ENCODE data around the gene KIAA0753.

KIAA0753 gene

DNA sequence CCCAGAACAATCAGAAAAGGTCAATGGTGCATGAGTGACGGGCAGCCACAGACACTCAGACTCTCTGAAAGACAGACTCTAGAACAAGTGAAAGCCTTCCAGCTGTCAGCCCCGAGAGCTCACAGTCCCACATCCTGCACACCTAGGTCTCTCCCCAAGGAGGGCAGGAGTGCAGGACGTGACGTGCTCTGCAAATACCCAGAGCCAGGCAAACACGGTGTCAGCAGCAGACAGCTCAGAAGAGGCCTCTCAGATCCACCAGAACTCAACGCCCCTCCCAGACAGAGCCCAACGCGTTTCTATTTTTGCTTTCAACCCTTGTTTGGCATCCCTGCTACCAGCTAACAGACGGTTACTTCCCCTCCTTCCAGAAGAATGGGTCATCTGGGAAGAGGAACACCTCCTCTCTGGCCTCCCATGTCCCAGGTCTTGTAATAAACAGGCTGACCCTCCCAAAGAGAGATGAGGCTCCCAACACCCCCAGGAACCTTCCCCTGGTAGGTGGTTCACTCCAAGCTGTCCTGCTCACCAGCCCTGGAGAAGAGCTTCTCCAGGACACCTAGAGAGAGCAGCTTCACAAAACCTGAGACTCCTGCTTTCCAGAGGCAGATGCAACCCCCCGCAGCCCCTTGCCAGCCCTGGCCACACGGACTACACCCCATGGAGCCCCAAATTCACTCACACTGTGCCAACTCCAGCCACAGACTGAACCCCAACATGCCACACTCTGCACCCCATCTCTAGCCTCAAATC, 91.8 kb downstream of the KIAA0753 start:
- DNase-seq (ENCODE audit: low read depth, low spot score): no peak

- no peak for DNase-seq (ENCODE audit: low read depth, low spot score)
Measured at GRCh38 chr17:6548034-6548433, 92.5 kb downstream of the KIAA0753 start.

GRCh38 chr17:6547336-6547735, 93.2 kb downstream of the KIAA0753 start:
- no peak for DNase-seq (ENCODE audit: low read depth, low spot score)

- DNase-seq (ENCODE audit: low read depth, low spot score): no peak
Measured at GRCh38 chr17:6546069-6546718, 94.3 kb downstream of the KIAA0753 start.

DNA sequence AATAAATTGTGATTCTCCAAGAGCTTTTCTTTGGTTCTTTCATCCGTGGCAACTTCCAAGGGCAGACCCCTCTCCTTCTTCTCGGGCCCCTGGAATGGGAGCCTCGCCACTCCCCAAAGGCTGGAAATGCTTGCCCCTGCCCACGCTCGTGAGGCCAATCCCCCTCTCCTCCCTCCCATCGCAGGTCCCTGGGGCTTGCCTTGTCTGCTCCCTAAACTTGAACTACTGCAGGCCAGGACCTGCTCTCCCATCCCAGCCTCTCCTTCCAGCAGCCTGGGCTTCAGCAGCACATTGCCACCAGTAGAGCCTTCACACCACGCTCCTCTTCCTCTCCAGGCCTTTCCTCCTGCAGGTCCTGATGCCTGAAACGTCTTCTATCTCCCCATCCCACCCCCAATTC, 95.2 kb downstream of the KIAA0753 start:
- DNase-seq (ENCODE audit: low read depth, low spot score): no peak

DNA sequence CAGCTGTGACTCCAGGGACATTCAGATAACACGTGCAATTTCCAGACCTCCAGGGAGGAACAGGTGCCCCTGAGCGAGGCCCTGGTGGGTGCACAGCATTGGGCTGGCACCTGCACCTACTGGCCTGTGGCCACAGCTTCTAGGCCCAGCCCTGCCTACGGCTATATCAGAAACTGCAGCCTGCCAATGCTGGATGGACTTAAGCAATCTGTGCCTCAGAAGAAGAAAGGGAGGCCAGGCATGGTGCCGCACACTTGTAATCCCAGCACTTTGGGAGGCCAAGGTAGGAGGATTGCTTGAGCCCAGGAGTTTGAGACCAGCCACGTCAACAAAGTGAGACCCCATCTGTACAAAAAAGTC, 96.5 kb downstream of the KIAA0753 start:
- no peak for DNase-seq (ENCODE audit: low read depth, low spot score)

DNA sequence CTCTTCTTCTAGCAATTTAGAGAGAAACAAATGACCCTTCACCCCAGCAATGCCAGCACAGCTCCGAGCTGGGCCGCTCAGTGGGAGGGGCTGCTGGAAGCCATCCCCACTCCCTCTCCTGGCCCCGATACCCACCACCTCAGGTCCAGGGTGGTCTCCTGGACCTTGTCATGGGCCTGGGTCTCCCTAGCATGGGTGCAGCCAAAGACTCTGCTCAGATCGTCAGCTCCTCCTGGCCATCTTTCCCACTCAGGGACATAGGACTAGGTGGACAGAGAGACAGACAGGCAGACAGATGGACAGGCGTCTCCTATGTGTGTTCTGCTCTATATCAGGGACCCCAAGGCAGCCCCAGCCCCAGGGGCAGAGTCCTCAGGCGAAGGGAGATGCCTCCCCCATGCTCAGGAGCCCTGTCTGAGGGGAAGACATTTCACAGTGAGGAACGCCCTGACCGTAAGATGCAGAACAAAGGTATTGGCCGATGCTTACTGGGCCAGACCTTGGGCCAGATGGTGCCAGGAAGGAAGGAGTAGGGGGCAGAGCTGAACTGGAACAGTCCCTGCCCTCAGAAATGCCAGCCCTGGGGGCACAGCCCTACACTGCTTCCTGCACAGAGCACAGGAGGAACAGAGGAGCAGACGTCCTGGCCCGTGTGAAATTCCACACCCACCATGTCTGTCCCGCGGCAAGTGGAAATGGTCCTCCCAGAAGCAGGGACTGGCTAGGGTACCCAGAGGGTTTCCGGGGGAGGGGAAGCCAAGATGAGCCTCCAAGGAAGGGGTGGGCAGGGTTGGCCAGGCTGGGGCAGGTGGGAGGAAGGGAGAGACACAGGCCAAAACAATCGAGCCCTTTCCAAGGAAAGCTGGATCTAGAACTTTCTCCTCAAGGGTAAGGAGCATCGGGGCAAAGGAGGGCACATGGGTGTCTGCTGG, 97.2 kb downstream of the KIAA0753 start:
- no peak for DNase-seq (ENCODE audit: low read depth, low spot score)

GRCh38 chr17:6542577-6542976, 97.9 kb downstream of the KIAA0753 start:
- DNase-seq (ENCODE audit: low read depth, low spot score): no peak

DNA sequence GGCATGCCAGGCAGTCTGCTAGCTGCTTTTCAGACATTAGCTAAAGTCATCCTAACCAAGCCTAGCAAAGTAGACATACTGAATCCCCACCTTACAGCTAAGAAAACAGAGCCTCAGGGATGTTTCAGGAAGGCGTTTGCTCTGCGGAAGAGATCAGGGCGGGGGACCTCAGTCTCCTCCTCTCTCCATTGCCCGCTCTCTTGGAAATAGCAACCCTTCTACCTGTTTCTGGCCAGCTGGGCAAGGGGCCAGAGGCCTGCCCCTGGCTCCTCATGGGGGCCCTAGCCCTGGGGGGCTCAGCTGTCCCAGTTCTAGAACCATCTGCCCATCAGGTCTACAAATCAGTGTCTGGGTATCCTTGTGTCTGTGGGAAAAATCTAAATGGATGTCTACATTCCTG, 98.6 kb downstream of the KIAA0753 start:
- no peak for DNase-seq (ENCODE audit: low read depth, low spot score)

- DNase-seq (ENCODE audit: low read depth, low spot score): no peak
Measured at GRCh38 chr17:6539871-6540270, 100.6 kb downstream of the KIAA0753 start.

DNA sequence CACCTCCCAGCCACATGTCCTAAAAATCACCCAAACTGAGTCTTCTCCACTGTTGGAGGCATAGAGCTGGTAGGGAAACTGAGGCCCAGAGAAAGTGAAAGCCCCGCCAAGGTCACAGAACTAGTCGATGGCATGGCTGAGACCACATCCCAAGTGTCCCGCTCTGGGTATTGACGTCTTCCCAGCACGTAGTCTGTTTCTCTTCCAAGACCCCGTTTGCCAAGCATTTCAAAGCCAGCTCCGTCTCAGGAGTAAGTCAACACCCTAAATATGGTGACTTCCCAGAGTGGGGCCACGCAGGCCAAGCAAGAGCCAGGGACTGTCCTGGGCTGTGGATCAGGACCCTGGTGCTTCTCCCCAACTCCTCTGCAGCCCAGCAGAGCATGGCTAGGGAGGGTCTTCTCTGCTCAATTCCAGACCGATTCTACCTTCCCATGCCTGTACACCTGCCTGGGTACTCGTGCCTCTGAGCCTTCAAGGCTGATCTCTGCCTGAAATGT, 103.9 kb downstream of the KIAA0753 start:
- no peak for DNase-seq (ENCODE audit: low read depth, low spot score)

GRCh38 chr17:6536053-6536452, 104.5 kb downstream of the KIAA0753 start:
- no peak for DNase-seq (ENCODE audit: low read depth, low spot score)

DNA sequence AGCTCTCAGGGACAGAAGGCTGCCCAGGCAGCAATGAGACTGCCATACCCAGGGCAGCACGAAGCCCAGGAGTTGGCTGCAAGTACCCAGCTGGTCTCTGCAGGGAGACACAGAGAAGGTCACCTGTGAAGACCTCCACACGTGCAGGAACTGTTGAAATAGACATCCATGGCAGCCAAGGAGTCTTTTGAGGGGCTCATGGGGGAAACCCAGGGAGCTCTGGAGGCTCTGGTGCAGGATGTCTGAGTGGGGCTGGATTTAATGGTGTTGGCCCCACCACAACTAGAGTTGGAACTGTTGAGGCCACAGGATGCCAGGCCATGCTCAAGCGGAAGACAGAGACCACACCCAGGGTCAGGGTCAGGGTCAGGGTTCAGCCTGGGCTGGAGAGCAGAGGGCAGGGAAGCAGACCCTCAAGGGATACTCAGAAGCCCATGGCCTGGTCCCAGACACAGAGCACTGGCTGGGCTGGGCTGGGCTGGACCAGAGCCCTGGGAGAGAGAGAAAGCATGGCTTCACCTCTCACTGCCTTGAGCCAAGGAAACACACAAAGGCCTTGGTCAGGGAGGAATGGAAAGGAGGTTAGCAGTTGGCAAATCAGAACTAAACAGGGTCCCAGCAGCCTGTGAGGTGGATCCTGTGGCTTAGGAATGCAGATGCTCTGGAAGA, 105.5 kb downstream of the KIAA0753 start:
- DNase-seq (ENCODE audit: low read depth, low spot score): no peak

DNA sequence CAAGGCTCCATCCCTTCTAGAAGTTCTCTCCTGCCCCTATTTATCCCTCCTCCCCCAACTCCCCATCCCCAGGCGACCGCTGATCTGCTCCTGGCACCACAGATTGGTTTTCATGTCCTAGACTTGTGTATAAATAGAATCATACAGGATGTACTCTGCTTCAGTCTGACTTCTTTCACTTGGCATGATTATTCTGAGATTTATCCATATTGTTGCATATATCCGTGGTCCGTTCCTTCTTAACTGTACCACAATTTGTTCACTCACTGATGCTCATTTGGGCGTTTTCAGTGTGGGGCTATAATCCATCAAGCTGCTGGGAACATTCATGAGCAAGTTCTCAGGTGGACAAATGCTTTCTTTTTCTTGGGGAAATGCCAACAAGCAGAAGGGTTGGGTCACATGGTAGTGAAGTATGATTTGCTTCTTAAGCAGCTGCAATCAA, 108.0 kb downstream of the KIAA0753 start:
- no peak for DNase-seq (ENCODE audit: low read depth, low spot score)

- DNase-seq (ENCODE audit: low read depth, low spot score): no peak
Measured at GRCh38 chr17:6531575-6531974, 108.9 kb downstream of the KIAA0753 start.

- DNase-seq (ENCODE audit: low read depth, low spot score): no peak
Measured at GRCh38 chr17:6530324-6530920, 110.1 kb downstream of the KIAA0753 start.

- no peak for DNase-seq (ENCODE audit: low read depth, low spot score)
Measured at GRCh38 chr17:6528557-6528956, 112.0 kb downstream of the KIAA0753 start.
